HG02571 (cell line): ENCODE data around the gene TTC28.

Source experiments
- ATAC-seq: cut with Tn5 transposase; IDR thresholded peaks from one replicate; pipeline ENCODE4 v1.9.1; 2021; ENCODE audit warnings: mild to moderate bottlenecking, moderate library complexity; ENCODE audit not compliant: unreplicated experiment

TTC28 gene

GRCh38 chr22:28034145-28034759 is 645.4 kb downstream of the TTC28 start:
- ATAC-seq, result no peak

- no peak for ATAC-seq
Observed at GRCh38 chr22:28032861-28033260, 646.8 kb downstream of the TTC28 start.

- no peak for ATAC-seq
Observed at GRCh38 chr22:28031383-28031922, 648.2 kb downstream of the TTC28 start.

GRCh38 chr22:28030473-28030872 is 649.2 kb downstream of the TTC28 start:
- no peak for ATAC-seq

GRCh38 chr22:28029956-28030355 is 649.7 kb downstream of the TTC28 start:
- no peak for ATAC-seq

GRCh38 chr22:28029201-28029948 is 650.3 kb downstream of the TTC28 start:
- ATAC-seq, result no peak

GRCh38 chr22:28027453-28028448 is 651.9 kb downstream of the TTC28 start:
- ATAC-seq, result no peak

GRCh38 chr22:28025866-28026575 is 653.6 kb downstream of the TTC28 start:
- ATAC-seq, result no peak

GRCh38 chr22:28025333-28025732 is 654.3 kb downstream of the TTC28 start:
- ATAC-seq, result no peak

GRCh38 chr22:28024422-28024888 is 655.2 kb downstream of the TTC28 start:
- ATAC-seq, result no peak

GRCh38 chr22:28023774-28024173 is 655.9 kb downstream of the TTC28 start:
- no peak for ATAC-seq

- ATAC-seq, result no peak
Observed at GRCh38 chr22:28023036-28023435, 656.6 kb downstream of the TTC28 start.

GRCh38 chr22:28021998-28022660 is 657.5 kb downstream of the TTC28 start:
- no peak for ATAC-seq

- ATAC-seq, result no peak
Observed at GRCh38 chr22:28021116-28021997, 658.3 kb downstream of the TTC28 start.

- no peak for ATAC-seq
Observed at GRCh38 chr22:28019881-28020861, 659.5 kb downstream of the TTC28 start.

GRCh38 chr22:28019360-28019759 is 660.3 kb downstream of the TTC28 start:
- ATAC-seq, result no peak

- ATAC-seq, result no peak
Observed at GRCh38 chr22:28018461-28018927, 661.1 kb downstream of the TTC28 start.

- no peak for ATAC-seq
Observed at GRCh38 chr22:28017859-28018258, 661.8 kb downstream of the TTC28 start.
